GM23338 (cell line): ENCODE measurements around the gene CPSF7. TPM values are rescaled to one million over a fixed set of nuclear protein-coding genes. Genes with fewer than 3 reads are reported as not detected.

Experiments used
- ATAC-seq: fragments of 200-7000 bp; cut with Tn5 transposase; 3 replicates; pipeline ENCODE4 v1.9.1; 2020
- DNase-seq: peaks from one replicate; pipeline ENCODE4 v3.0.0-alpha.2; 2015; ENCODE audit warnings: low spot score
- H2AFZ ChIP-seq: fragments of 200-600 bp; sonication (generic); 2 replicates; pipeline ENCODE4 v1.8.0; 2016; ENCODE audit warnings: antibody characterized with exemption, mild to moderate bottlenecking, moderate library complexity
- H3F3A ChIP-seq: fragments of 200-600 bp; sonication (generic); replicated peaks from 2 replicates; pipeline ENCODE4 v1.8.0; 2017; ENCODE audit warnings: antibody characterized with exemption, mixed run types, low read depth
- H3K27ac ChIP-seq: fragments of 200-600 bp; sonication (generic); 2 replicates; pipeline ENCODE4 v1.6.1; 2016; ENCODE audit warnings: low read depth
- H3K27me3 ChIP-seq: fragments of 200-600 bp; sonication (generic); 2 replicates; pipeline ENCODE4 v1.8.0; 2016; ENCODE audit warnings: mild to moderate bottlenecking, mixed run types, moderate library complexity; ENCODE audit not compliant: insufficient read depth
- H3K36me3 ChIP-seq: fragments of 200-600 bp; sonication (generic); 2 replicates; pipeline ENCODE4 v1.8.0; 2016; ENCODE audit warnings: mild to moderate bottlenecking; ENCODE audit not compliant: insufficient read depth
- H3K4me1 ChIP-seq: fragments of 200-600 bp; sonication (generic); 2 replicates; pipeline ENCODE4 v1.8.0; 2016; ENCODE audit warnings: mild to moderate bottlenecking, moderate library complexity; ENCODE audit not compliant: insufficient read depth
- H3K4me2 ChIP-seq: fragments of 200-600 bp; sonication (generic); 2 replicates; pipeline ENCODE4 v1.7.1; 2017; ENCODE audit warnings: mixed run types
- H3K4me3 ChIP-seq: fragments of 200-600 bp; sonication (generic); 2 replicates; pipeline ENCODE4 v1.6.1; 2016; ENCODE audit warnings: mixed run types
- H3K79me2 ChIP-seq: fragments of 200-600 bp; sonication (generic); replicated peaks from 2 replicates; pipeline ENCODE4 v1.8.0; 2017; ENCODE audit warnings: mild to moderate bottlenecking; ENCODE audit not compliant: insufficient read depth
- H3K9me2 ChIP-seq: fragments of 200-600 bp; sonication (generic); 2 replicates; pipeline ENCODE4 v1.8.0; 2017; ENCODE audit not compliant: insufficient read depth
- H4K20me1 ChIP-seq: fragments of 200-600 bp; sonication (generic); replicated peaks from 2 replicates; pipeline ENCODE4 v1.8.0; 2017; ENCODE audit warnings: mild to moderate bottlenecking; ENCODE audit not compliant: insufficient read depth
- H3K27ac Mint-ChIP-seq: 2 replicates; pipeline ENCODE4 v1.8.0; 2020; ENCODE audit warnings: inconsistent platforms, mild to moderate bottlenecking, moderate library complexity, mixed read lengths
- H3K27me3 Mint-ChIP-seq: 3 replicates; pipeline ENCODE4 v1.8.0; 2022; ENCODE audit warnings: low read depth, mild to moderate bottlenecking, moderate library complexity, mixed read lengths, inconsistent platforms; ENCODE audit not compliant: insufficient read depth, poor library complexity
- H3K36me3 Mint-ChIP-seq: 3 replicates; pipeline ENCODE4 v1.8.0; 2021; ENCODE audit warnings: low read depth, mild to moderate bottlenecking, inconsistent platforms, moderate library complexity, mixed read lengths
- H3K4me1 Mint-ChIP-seq: 3 replicates; pipeline ENCODE4 v1.8.0; 2020; ENCODE audit warnings: mild to moderate bottlenecking, inconsistent platforms, mixed read lengths
- H3K4me3 Mint-ChIP-seq: 3 replicates; pipeline ENCODE4 v1.8.0; 2021; ENCODE audit warnings: moderate library complexity, mild to moderate bottlenecking, inconsistent platforms, mixed read lengths
- H3K9me3 Mint-ChIP-seq: 3 replicates; pipeline ENCODE4 v1.8.0; 2020; ENCODE audit warnings: moderate library complexity, mild to moderate bottlenecking, inconsistent platforms, mixed read lengths
- CREB1 ChIP-seq: fragments of 250-450 bp; sonication (Bioruptor Pico); IDR thresholded peaks from 2 replicates; pipeline ENCODE4 v1.5.0; 2020; ENCODE audit warnings: low read depth, mild to moderate bottlenecking, moderate library complexity
- CTCF ChIP-seq, 2 experiments: fragments of 200-600 bp in 1 of 2; sonication (generic) in 1 of 2; conservative IDR thresholded peaks; 2 replicates each; pipeline versions ENCODE4 v1.5.1 to v1.6.1; 2016 to 2017; ENCODE audit warnings: antibody characterized with exemption in 2 of 2, low read depth in 2 of 2, mild to moderate bottlenecking in 2 of 2, moderate library complexity in 1 of 2
- ETS1 ChIP-seq: IDR thresholded peaks from 2 replicates; pipeline ENCODE4 v1.6.1; 2016; ENCODE audit warnings: antibody characterized with exemption
- POLR2AphosphoS5 ChIP-seq: IDR thresholded peaks from 2 replicates; pipeline ENCODE4 v1.6.1; 2016; ENCODE audit warnings: antibody characterized with exemption, low read depth
- REST ChIP-seq: IDR thresholded peaks from one replicate; pipeline ENCODE4 v1.6.1; 2018; ENCODE audit warnings: antibody characterized with exemption; ENCODE audit not compliant: unreplicated experiment
- ZNF114 ChIP-seq: fragments of 250-450 bp; sonication (Bioruptor Pico); IDR thresholded peaks from 2 replicates; pipeline ENCODE4 v1.5.0; 2020; ENCODE audit warnings: mild to moderate bottlenecking, moderate library complexity
- polyA plus RNA-seq: library from polyadenylated mRNA; unstranded; fragments of >200 nt; fragmentation: Nextera tagmentation; extraction: Ambion mirVana; gene quantifications from 2 replicates; pipeline ENCODE4 v1.2.1, GENCODE V29; 2016
- total RNA-seq: library from RNA; depleted of rRNA; stranded (reverse); fragments of >200 nt; shearing (Covaris generic); gene quantifications from 2 replicates; pipeline ENCODE4 v1.2.3, GENCODE V29; 2014

CPSF7 gene
- total and polyA plus RNA-seq, 2 experiments from 2014 or later, result 27.4 to 60.6 TPM

- Mint-ChIP-seq H3K9me3 (no peaks in the 10 kb centered on the region), H3K36me3 (peaks cover 39% of the 10 kb centered on the region), H3K4me1 (peaks cover 17% of the 10 kb centered on the region), H3K27ac (peak within 1 kb of the TSS; percentile 98), H3K4me3 (peak within 1 kb of the TSS; percentile 99), H3K27me3 (peaks cover 8% of the 10 kb centered on the region)
- Histone ChIP-seq H3K27me3 (no peaks in the 10 kb centered on the region), H3K4me1 (peaks cover 11% of the 10 kb centered on the region), H3K4me2 (peak within 1 kb of the TSS; percentile 97), H3K36me3 (peaks cover 22% of the 10 kb centered on the region), H3F3A (peaks cover 10% of the 10 kb centered on the region; the same call in 1 of the 2 replicates), H3K4me3 (peak within 1 kb of the TSS; percentile 86), H4K20me1 (peaks cover 8% of the 10 kb centered on the region; the same call in 1 of the 2 replicates), H3K79me2 (peaks cover 36% of the 10 kb centered on the region), H2AFZ (peak within 1 kb of the TSS; percentile 97), H3K9me2 (no peaks in the 10 kb centered on the region), H3K27ac (peak within 1 kb of the TSS; percentile 100)
- ATAC-seq (peak; percentile 95), DNase-seq (peak; percentile 97)
- TF ChIP-seq CREB1 (CRISPR knock-in tag), result peak; percentile 8; the same call in 1 of the 2 replicates
- peak; percentile 4 for TF ChIP-seq REST
- TF ChIP-seq ETS1, result peak; percentile 20; the same call in 1 of the 2 replicates
- TF ChIP-seq ZNF114, result no peak
- TF ChIP-seq CTCF (conservative IDR thresholded peaks at IDR 0.05; ENCODE audit: low read depth in 2 of 2), result no peak
- TF ChIP-seq POLR2AphosphoS5, result peak; percentile 92
Observed at GRCh38 chr11:61361741-61362541, 67.8 kb downstream of the CPSF7 start, which contains the start of the genes CYB561A3 and TMEM138. Gene CYB561A3 (minus strand): TSS chr11:61361882. CDS start chr11:61356713, 5,169 bp downstream. Gene TMEM138 (plus strand): TSS chr11:61362374. CDS start chr11:61364391, 2,017 bp downstream.
